Naive thymus-derived CD8-positive, alpha-beta T cell (primary cell): Measurements from ENCODE around the gene MFN1. TPM values are rescaled to one million over a fixed set of nuclear protein-coding genes. Genes with fewer than 3 reads are reported as not detected.
A peak's percentile ranks its signal among the peaks of the same experiment; 100 is the strongest.
"Not testable (repeated sequence)": the region's sequence is repeated elsewhere in the genome, so short reads cannot be mapped to it uniquely, and the experiment has no call there.

ENCODE experiments used
- ATAC-seq, 2 donors: fragments of 150-1000 bp; cut with Tn5 transposase in 1 of 2; sonication (Bioruptor Pico), chemical (Tn5 transposase) in 1 of 2; 1 replicate in 1 of 2; 2 replicates in 1 of 2; pipeline ENCODE4 v1.10.0; 2021; ENCODE audit warnings: mild to moderate bottlenecking in 2 of 2, moderate library complexity in 2 of 2
- POLR2A ChIA-PET: fragments of 350-600 bp; sonication (Branson Sonifier 250); formaldehyde crosslinking; loops from one replicate; lab custom pipeline; 2021; ENCODE audit warnings: antibody characterized with exemption; lab: Charles Lee
- DNase-seq, 10 donors: peaks; one replicate each; pipeline versions ENCODE4 v3.0.0 to v3.0.0-alpha.2; 2020 to 2022
- H3K27ac Mint-ChIP-seq, 10 donors: one replicate each; pipeline ENCODE4 v1.8.0; 2020 to 2022; ENCODE audit warnings: mild to moderate bottlenecking in 10 of 10, mixed read lengths in 10 of 10, moderate library complexity in 4 of 10, inconsistent platforms in 1 of 10
- H3K27me3 Mint-ChIP-seq, 5 donors: one replicate each; pipeline ENCODE4 v1.8.0; 2021 to 2022; ENCODE audit warnings: mixed read lengths in 5 of 5
- H3K36me3 Mint-ChIP-seq, 3 donors: one replicate each; pipeline ENCODE4 v1.8.0; 2020 to 2022; ENCODE audit warnings: mixed read lengths in 3 of 3, mild to moderate bottlenecking in 2 of 3, inconsistent platforms in 1 of 3
- H3K4me1 Mint-ChIP-seq, 4 donors: one replicate each; pipeline ENCODE4 v1.8.0; 2021 to 2022; ENCODE audit warnings: mixed read lengths in 4 of 4
- H3K4me3 Mint-ChIP-seq, 10 donors: one replicate each; pipeline ENCODE4 v1.8.0; 2020 to 2022; ENCODE audit warnings: mild to moderate bottlenecking in 10 of 10, mixed read lengths in 10 of 10, moderate library complexity in 6 of 10, inconsistent platforms in 1 of 10
- H3K9me3 Mint-ChIP-seq, 9 donors: one replicate each; pipeline ENCODE4 v1.8.0; 2020 to 2022; ENCODE audit warnings: mixed read lengths in 9 of 9, mild to moderate bottlenecking in 3 of 9, inconsistent platforms in 1 of 9, moderate library complexity in 1 of 9
- polyA plus RNA-seq, 3 donors: library from polyadenylated mRNA; unstranded; fragments of 300-500 nt; fragmentation: Illumina TruSeq; gene quantifications; one replicate each; pipeline ENCODE4 v1.2.3, GENCODE V29; 2021
- total RNA-seq, 8 experiments: library from RNA in 2 of 8; stranded (reverse) in 2 of 8; gene quantifications; one replicate each; pipeline ENCODE4 v1.2.3 and lab custom pipeline; 2021 to 2026

MFN1 gene
- 10 to 100 TPM; 49.0 to 57.3 TPM for total RNA-seq
- 1 to 10 TPM; 4.9 to 9.5 (median 8.8) TPM for polyA plus RNA-seq
- 41.3 to 92.9 (median 68.3) reads per million in 6 experiments for total RNA-seq (lab: John Stamatoyannopoulos, UW)

- H3K4me1 Mint-ChIP-seq = peaks cover 6 to 45% (median 24%) of the 10 kb centered on the region in 4 donors
Observed at GRCh38 chr3:179347345-179348194, at the start of gene MFN1. Gene MFN1, plus strand, starts transcription at chr3:179347709. Its CDS starts 1,143 bp downstream, at chr3:179348852.

GRCh38 chr3:179297971-179298725 lies 49.4 kb upstream of the MFN1 start:
- Mint-ChIP-seq H3K36me3 (peaks cover 0 to 10% (median 0%) of the 10 kb centered on the region in 3 donors), H3K4me3 (no peak overlapping the region), H3K27ac (no peak overlapping the region), H3K9me3 (peaks cover 0 to 8% (median 0%) of the 10 kb centered on the region in 9 donors), H3K4me1 (no peaks in the 10 kb centered on the region), H3K27me3 (peaks cover 0 to 11% (median 4%) of the 10 kb centered on the region in 5 donors)
- no peak for DNase-seq
- POLR2A ChIA-PET = no interaction called here
- ATAC-seq = no peak

More at GRCh38 chr3:179347345-179348194, at the start of gene MFN1:
- POLR2A ChIA-PET = interaction anchor here (1.4 to 2.8 kb wide), 4 partner anchors 10 to 215 kb away, joined by 3 to 27 read pairs (median 12); partner anchors contain the start of genes ACTL6A, PIK3CA and ZNF639
- no peaks in the 10 kb centered on the region for H3K27me3 Mint-ChIP-seq
- H3K36me3 Mint-ChIP-seq = peaks cover 0 to 21% (median 4%) of the 10 kb centered on the region in 3 donors
- DNase-seq (peak; percentile 73 to 95 (median 86)), ATAC-seq (peak; percentile 96 to 99)
- H3K9me3 Mint-ChIP-seq = no peaks in the 10 kb centered on the region
- H3K4me3 Mint-ChIP-seq = peak within 1 kb of the TSS; percentile 95 to 100 (median 97)
- H3K27ac Mint-ChIP-seq = peak within 1 kb of the TSS; percentile 91 to 99 (median 97)

- DNase-seq (no peak), ATAC-seq (no peak)
- Mint-ChIP-seq H3K27me3 (peaks cover 0 to 11% (median 5%) of the 10 kb centered on the region in 5 donors), H3K27ac (no peak overlapping the region), H3K36me3 (peaks cover 0 to 10% (median 0%) of the 10 kb centered on the region in 3 donors), H3K9me3 (peaks cover 0 to 8% (median 0%) of the 10 kb centered on the region in 9 donors), H3K4me1 (no peaks in the 10 kb centered on the region), H3K4me3 (no peak overlapping the region)
- POLR2A ChIA-PET = no interaction called here
Observed at GRCh38 chr3:179299316-179299715, 48.2 kb upstream of the MFN1 start.

GRCh38 chr3:179299999-179300613 lies 47.4 kb upstream of the MFN1 start:
- no peak overlapping the region for H3K4me3 Mint-ChIP-seq
- peaks cover 0 to 11% (median 4%) of the 10 kb centered on the region in 5 donors for H3K27me3 Mint-ChIP-seq
- no peak for DNase-seq
- POLR2A ChIA-PET = no interaction called here
- H3K4me1 Mint-ChIP-seq = no peaks in the 10 kb centered on the region
- peaks cover 0 to 8% (median 0%) of the 10 kb centered on the region in 9 donors for H3K9me3 Mint-ChIP-seq
- no peak overlapping the region for H3K27ac Mint-ChIP-seq
- H3K36me3 Mint-ChIP-seq = peaks cover 0 to 10% (median 0%) of the 10 kb centered on the region in 3 donors
- ATAC-seq = no peak

- DNase-seq = no peak
- ATAC-seq = no peak
- Mint-ChIP-seq H3K27ac (no peak overlapping the region), H3K4me3 (no peak overlapping the region), H3K9me3 (peaks cover 0 to 8% (median 0%) of the 10 kb centered on the region in 9 donors), H3K36me3 (peaks cover 0 to 9% (median 0%) of the 10 kb centered on the region in 3 donors), H3K27me3 (peaks cover 0 to 7% (median 4%) of the 10 kb centered on the region in 5 donors), H3K4me1 (no peaks in the 10 kb centered on the region)
- POLR2A ChIA-PET = no interaction called here
Observed at GRCh38 chr3:179301645-179302044, 45.9 kb upstream of the MFN1 start.

GRCh38 chr3:179302111-179302510 lies 45.4 kb upstream of the MFN1 start:
- Mint-ChIP-seq H3K36me3 (peaks cover 0 to 6% (median 0%) of the 10 kb centered on the region in 3 donors), H3K4me1 (no peaks in the 10 kb centered on the region), H3K9me3 (peaks cover 0 to 6% (median 0%) of the 10 kb centered on the region in 9 donors), H3K27me3 (peaks cover 0 to 3% (median 2%) of the 10 kb centered on the region in 5 donors), H3K4me3 (no peak overlapping the region), H3K27ac (no peak overlapping the region)
- ATAC-seq (no peak), DNase-seq (no peak)
- POLR2A ChIA-PET = no interaction called here

- H3K4me3 Mint-ChIP-seq = no peak overlapping the region
Observed at GRCh38 chr3:179304605-179305004, 42.9 kb upstream of the MFN1 start.

GRCh38 chr3:179307362-179307761 lies 40.1 kb upstream of the MFN1 start:
- H3K36me3 Mint-ChIP-seq, H3K27me3 Mint-ChIP-seq, H3K9me3 Mint-ChIP-seq, H3K4me1 Mint-ChIP-seq, DNase-seq, H3K27ac Mint-ChIP-seq, POLR2A ChIA-PET, ATAC-seq, H3K4me3 Mint-ChIP-seq: not testable (repeated sequence)

More at GRCh38 chr3:179304605-179305004, 42.9 kb upstream of the MFN1 start:
- DNase-seq (no peak), ATAC-seq (no peak)
- Mint-ChIP-seq H3K36me3 (no peaks in the 10 kb centered on the region), H3K4me1 (no peaks in the 10 kb centered on the region), H3K9me3 (no peaks in the 10 kb centered on the region), H3K27me3 (peaks cover 0 to 2% (median 0%) of the 10 kb centered on the region in 5 donors), H3K27ac (no peak overlapping the region)
- POLR2A ChIA-PET = no interaction called here

- no peak overlapping the region for H3K27ac Mint-ChIP-seq
- H3K36me3 Mint-ChIP-seq = no peaks in the 10 kb centered on the region
- POLR2A ChIA-PET = no interaction called here
- no peak overlapping the region for H3K4me3 Mint-ChIP-seq
- no peaks in the 10 kb centered on the region for H3K4me1 Mint-ChIP-seq
- ATAC-seq (no peak), DNase-seq (no peak)
- H3K9me3 Mint-ChIP-seq = no peaks in the 10 kb centered on the region
- peaks cover 0 to 2% (median 0%) of the 10 kb centered on the region in 5 donors for H3K27me3 Mint-ChIP-seq
Observed at GRCh38 chr3:179308001-179308400, 39.5 kb upstream of the MFN1 start.

- Mint-ChIP-seq H3K36me3 (no peaks in the 10 kb centered on the region), H3K4me3 (no peak overlapping the region), H3K4me1 (no peaks in the 10 kb centered on the region), H3K9me3 (no peaks in the 10 kb centered on the region), H3K27ac (no peak overlapping the region), H3K27me3 (no peaks in the 10 kb centered on the region)
- POLR2A ChIA-PET = no interaction called here
- DNase-seq = no peak
- no peak for ATAC-seq
Observed at GRCh38 chr3:179309225-179310078, 38.1 kb upstream of the MFN1 start.

GRCh38 chr3:179318876-179319275 lies 28.6 kb upstream of the MFN1 start:
- H3K4me3 Mint-ChIP-seq = no peak overlapping the region
- peaks cover 11 to 34% (median 27%) of the 10 kb centered on the region in 4 donors for H3K4me1 Mint-ChIP-seq
- no peak overlapping the region for H3K27ac Mint-ChIP-seq
- ATAC-seq (no peak), DNase-seq (no peak)
- no peaks in the 10 kb centered on the region for H3K36me3 Mint-ChIP-seq
- POLR2A ChIA-PET = interaction anchor here (6.0 kb wide), 1 partner anchor 171 kb away, joined by 72 read pairs; the partner anchor contains the start of gene PIK3CA
- H3K27me3 Mint-ChIP-seq = no peaks in the 10 kb centered on the region
- no peaks in the 10 kb centered on the region for H3K9me3 Mint-ChIP-seq
